Measurements from ENCODE around the gene MDM2.

Gene MDM2

DNA sequence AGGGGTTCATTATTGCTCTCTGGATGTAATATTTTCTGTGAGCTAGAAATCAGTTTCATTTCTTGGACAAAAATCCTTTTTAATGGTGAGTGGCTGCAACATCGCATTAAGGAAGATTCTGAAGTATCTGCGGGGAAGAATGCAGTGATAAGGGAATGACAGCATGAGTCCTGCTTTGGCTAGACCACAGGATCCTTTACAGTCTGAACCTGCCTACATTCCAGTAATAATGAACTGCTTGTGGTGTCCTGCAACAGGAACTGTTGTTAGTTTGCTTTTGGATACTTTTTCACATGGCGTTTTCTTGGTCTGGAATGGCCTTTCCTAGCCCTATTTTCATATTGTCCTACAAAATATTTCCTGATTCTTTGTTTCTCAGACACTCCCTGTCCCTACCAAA lies 15.7 kb downstream of the MDM2 start:
- H3K4me3 ChIP-seq (ENCODE audit: low read depth, low read length), result no peak overlapping the region
- no peak for DNase-seq (ENCODE audit: low read depth)
- TF ChIP-seq, protein P1, sequence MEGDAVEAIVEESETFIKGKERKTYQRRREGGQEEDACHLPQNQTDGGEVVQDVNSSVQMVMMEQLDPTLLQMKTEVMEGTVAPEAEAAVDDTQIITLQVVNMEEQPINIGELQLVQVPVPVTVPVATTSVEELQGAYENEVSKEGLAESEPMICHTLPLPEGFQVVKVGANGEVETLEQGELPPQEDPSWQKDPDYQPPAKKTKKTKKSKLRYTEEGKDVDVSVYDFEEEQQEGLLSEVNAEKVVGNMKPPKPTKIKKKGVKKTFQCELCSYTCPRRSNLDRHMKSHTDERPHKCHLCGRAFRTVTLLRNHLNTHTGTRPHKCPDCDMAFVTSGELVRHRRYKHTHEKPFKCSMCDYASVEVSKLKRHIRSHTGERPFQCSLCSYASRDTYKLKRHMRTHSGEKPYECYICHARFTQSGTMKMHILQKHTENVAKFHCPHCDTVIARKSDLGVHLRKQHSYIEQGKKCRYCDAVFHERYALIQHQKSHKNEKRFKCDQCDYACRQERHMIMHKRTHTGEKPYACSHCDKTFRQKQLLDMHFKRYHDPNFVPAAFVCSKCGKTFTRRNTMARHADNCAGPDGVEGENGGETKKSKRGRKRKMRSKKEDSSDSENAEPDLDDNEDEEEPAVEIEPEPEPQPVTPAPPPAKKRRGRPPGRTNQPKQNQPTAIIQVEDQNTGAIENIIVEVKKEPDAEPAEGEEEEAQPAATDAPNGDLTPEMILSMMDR (IDR thresholded peaks at IDR 0.05; ENCODE audit: control insufficient read depth, extremely low read depth, insufficient read depth), result no peak

DNA sequence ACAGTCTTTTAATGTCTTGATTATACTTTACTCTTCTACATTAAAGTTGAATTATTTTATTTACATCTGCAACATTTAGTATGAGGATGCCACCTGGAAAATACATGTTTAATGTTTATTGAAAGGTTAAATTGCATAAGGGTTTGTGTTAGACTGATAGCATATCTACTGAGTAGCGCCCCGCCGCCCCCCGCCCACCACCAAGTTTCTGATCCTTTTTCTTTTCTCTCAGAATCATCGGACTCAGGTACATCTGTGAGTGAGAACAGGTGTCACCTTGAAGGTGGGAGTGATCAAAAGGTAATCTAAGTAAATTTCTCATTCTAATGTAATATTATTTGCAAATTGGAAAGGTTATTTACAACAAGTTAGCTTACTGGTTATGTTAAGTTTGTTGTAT lies 16.2 kb downstream of the MDM2 start:
- TF ChIP-seq, protein P1 (IDR thresholded peaks at IDR 0.05; ENCODE audit: control insufficient read depth, extremely low read depth, insufficient read depth), result no peak
- no peak overlapping the region for H3K4me3 ChIP-seq (ENCODE audit: low read depth, low read length)
- no peak for DNase-seq (ENCODE audit: low read depth)

DNA sequence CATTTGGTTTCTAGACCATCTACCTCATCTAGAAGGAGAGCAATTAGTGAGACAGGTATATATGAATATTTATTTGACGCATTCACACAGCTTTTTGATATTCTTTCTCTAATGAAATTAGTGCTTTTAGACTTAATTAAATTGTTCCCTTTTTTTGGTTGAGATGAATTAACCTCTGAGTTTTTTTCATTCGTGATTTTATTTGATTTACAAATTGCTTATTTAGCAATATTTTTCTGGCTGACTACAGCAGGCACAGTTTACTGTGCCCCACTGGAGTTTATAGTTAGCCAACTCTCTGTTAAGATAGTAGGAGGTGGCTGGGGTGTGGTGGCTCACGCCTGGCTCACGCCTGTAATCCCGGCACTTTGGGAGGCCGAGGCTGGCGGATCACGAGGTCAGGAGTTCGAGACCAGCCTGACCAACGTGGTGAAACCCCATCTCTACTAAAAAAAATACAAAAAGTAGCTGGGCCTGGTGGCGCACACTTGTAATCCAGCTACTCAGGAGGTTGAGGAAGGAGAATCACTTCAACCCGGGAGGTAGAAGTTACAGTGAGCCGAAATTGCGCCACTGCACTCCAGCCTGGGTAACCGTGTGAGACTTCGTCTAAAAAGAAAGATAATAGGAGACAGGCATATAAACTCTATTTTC lies 16.7 kb downstream of the MDM2 start:
- no peak for DNase-seq (ENCODE audit: low read depth)
- no peak overlapping the region for H3K4me3 ChIP-seq (ENCODE audit: low read depth, low read length)
- TF ChIP-seq, protein P1 (IDR thresholded peaks at IDR 0.05; ENCODE audit: control insufficient read depth, extremely low read depth, insufficient read depth), result no peak

DNA sequence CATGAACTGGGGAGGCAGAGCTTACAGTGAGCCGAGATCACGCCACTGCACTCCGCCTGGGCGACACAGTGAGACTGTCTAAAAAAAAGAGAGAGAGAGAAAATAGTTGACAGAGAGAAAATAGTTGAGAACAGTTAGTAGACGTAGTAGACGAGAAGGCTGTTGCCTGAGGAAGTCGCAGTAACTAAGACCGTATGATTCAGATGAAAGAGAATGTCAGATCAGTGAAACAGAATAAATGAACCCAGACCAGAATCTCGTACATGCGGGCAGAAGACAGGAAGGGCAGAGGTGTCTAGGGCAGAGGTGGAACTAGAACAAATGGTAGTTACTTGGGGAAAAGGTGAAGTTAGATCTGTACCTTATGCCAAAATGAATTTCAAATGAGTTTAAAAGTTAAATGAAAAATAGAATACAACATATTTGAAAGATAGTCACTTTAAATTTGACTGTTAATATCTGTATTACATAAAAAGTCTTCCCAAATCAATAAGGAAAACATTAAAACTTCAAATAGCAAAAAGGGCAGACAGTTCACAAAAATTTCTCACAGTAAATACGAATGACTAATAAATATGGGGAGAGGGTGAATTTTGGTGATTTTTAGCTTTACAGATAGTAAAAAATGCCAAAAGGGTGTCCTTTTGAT lies 17.7 kb downstream of the MDM2 start:
- DNase-seq (ENCODE audit: low read depth), result no peak
- TF ChIP-seq, protein P1 (IDR thresholded peaks at IDR 0.05; ENCODE audit: control insufficient read depth, extremely low read depth, insufficient read depth), result no peak
- no peak overlapping the region for H3K4me3 ChIP-seq (ENCODE audit: low read depth, low read length)

DNA sequence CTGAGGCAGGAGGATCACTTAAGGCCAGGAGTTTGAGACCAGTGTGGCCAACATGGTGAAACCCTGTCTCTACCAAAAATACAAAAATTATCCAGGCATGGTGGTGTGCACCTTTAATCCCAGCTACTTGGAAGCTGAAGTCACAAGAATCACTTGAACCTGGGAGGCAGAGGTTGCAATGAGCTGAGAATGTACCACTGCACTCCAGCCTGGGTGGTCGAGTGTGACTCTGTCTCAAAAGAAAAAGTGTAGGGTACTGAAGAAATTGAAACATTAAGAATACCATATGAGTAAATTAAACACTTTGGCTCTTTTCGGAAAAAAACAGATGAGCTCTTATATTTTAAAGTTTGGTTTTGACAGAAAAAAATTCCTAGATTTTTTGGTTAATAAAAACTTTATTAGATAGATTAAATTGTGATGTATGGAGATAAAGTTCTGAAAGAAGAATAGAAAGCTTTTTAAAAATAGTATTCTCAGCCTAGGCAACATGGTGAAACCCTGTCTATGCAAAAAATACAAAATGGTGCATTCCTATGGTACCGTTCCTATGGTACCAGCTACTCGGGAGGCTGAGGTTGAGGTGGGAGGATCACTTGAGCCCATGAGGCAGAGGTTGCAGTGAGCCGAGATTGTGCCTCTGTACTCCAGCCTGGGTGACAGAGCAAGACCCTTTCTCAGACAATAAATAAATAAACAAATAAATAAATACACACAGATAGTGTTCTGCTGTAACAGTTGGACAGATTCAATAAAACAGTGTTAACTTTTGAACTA lies 20.1 kb downstream of the MDM2 start:
- TF ChIP-seq, protein P1 (IDR thresholded peaks at IDR 0.05; ENCODE audit: control insufficient read depth, extremely low read depth, insufficient read depth), result no peak
- no peak for DNase-seq (ENCODE audit: low read depth)

DNA sequence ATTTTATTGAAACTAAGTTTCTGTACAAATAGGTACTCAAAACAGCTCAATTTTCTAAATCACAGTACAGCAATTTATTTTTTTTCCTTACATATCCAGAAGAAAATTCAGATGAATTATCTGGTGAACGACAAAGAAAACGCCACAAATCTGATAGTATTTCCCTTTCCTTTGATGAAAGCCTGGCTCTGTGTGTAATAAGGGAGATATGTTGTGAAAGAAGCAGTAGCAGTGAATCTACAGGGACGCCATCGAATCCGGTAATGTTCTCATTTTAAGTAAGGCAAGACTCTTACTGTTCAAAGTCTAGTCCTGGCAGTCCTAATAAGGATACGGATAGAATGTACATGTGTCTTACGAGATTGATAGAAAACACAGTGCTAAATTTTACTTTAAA lies 20.7 kb downstream of the MDM2 start:
- DNase-seq (ENCODE audit: low read depth), result no peak
- no peak overlapping the region for H3K4me3 ChIP-seq (ENCODE audit: low read depth, low read length)
- TF ChIP-seq, protein P1 (IDR thresholded peaks at IDR 0.05; ENCODE audit: control insufficient read depth, extremely low read depth, insufficient read depth), result no peak

More for the DNA sequence above, 20.1 kb downstream of the MDM2 start:
- no peak overlapping the region for H3K4me3 ChIP-seq (ENCODE audit: low read depth, low read length)

Data from LNCaP clone FGC (cell line).